ENCODE data around the gene EXO1. TPM values are rescaled to one million over a fixed set of nuclear protein-coding genes. Genes with fewer than 3 reads are reported as not detected.

Gene EXO1
- polyA plus RNA-seq, 1 donor (not counting 4 experiments of a cell fraction or from before 2014, with no cell fraction given): 5.4 TPM

GRCh38 chr1:241934866-241935265 lies 86.9 kb downstream of the EXO1 start:
- H3K4me3 ChIP-seq (ENCODE audit: control insufficient read depth in 2 of 3, extremely low read depth in 1 of 3, insufficient read depth in 2 of 3, low read depth in 1 of 3, low read length in 3 of 3): no peak overlapping the region
- no peak overlapping the region for H3K9ac ChIP-seq (ENCODE audit: control insufficient read depth, extremely low read depth, insufficient read depth, low read length)
- H3K36me3 ChIP-seq (ENCODE audit: control insufficient read depth in 2 of 2, extremely low read depth in 1 of 2, insufficient read depth in 2 of 2, low read length in 2 of 2): no peaks in the 10 kb centered on the region
- no peak overlapping the region for H3K27ac ChIP-seq (ENCODE audit: control insufficient read depth, insufficient read depth, low read length)
- no peaks in the 10 kb centered on the region for H3K79me2 ChIP-seq (ENCODE audit: control insufficient read depth, insufficient read depth, low read length)
- H3K9me3 ChIP-seq (ENCODE audit: control insufficient read depth, low read depth, low read length): no peaks in the 10 kb centered on the region
- no peak overlapping the region for H3K4me2 ChIP-seq (ENCODE audit: control insufficient read depth, extremely low read depth, insufficient read depth, low read depth, low read length)
- no peak for TF ChIP-seq EZH2 (IDR thresholded peaks at IDR 0.05; ENCODE audit: low read length)
- no peak for TF ChIP-seq CTCF (optimal IDR thresholded peaks at IDR 0.05 in 1 of 3, IDR thresholded peaks at IDR 0.05 in 1 of 3, conservative IDR thresholded peaks at IDR 0.05 in 1 of 3; ENCODE audit: extremely low read depth in 1 of 3, insufficient read depth in 2 of 3, low read length in 3 of 3)
- FAIRE-seq: no peak
- no peaks in the 10 kb centered on the region for H4K20me1 ChIP-seq (ENCODE audit: control insufficient read depth, extremely low read depth, insufficient read depth, low read length)
- no peak overlapping the region for H2AFZ ChIP-seq (ENCODE audit: control insufficient read depth, low read length)
- H3K4me1 ChIP-seq (ENCODE audit: control insufficient read depth, extremely low read depth, insufficient read depth, low read length): no peaks in the 10 kb centered on the region
- dilution Hi-C loops (cut with MboI; ENCODE audit: extremely low pct_ligation_motif_present, low sequenced_read_pairs): no loop called here
- H3K9me1 ChIP-seq (ENCODE audit: control insufficient read depth, extremely low read depth, insufficient read depth, low read length): no peaks in the 10 kb centered on the region
- no peak for DNase-seq (ENCODE audit: low read depth, low spot score)
- no peaks in the 10 kb centered on the region for H3K27me3 ChIP-seq (ENCODE audit: control insufficient read depth, extremely low read depth, insufficient read depth, low read length)

Other genes starting within 250 kb of the EXO1 start
- 5.2 to 8.3 TPM (median 7.3 TPM) in 3 replicates for gene CHML, start 207.8 kb upstream of the EXO1 start, polyA plus RNA-seq
- gene OPN3, start 207.8 kb upstream of the EXO1 start, polyA plus RNA-seq: 33.4 to 65.0 TPM (median 48.4 TPM) in 3 replicates
- gene WDR64, start 195.9 kb upstream of the EXO1 start, polyA plus RNA-seq: not detected in 3 replicates
- gene BECN2, start 109.6 kb downstream of the EXO1 start, polyA plus RNA-seq: not detected in 3 replicates
- not detected in 3 replicates for gene MAP1LC3C, start 150.9 kb downstream of the EXO1 start, polyA plus RNA-seq

All from keratinocyte (primary cell).